Activated CD4-positive, alpha-beta T cell treated with anti-CD3 and anti-CD28 coated beads for 36 hours (primary cell): ENCODE measurements around the gene INF2. TPM values are rescaled to one million over a fixed set of nuclear protein-coding genes. Genes with fewer than 3 reads are reported as not detected.
A peak's percentile ranks its signal among the peaks of the same experiment; 100 is the strongest.

ENCODE experiments used
- ATAC-seq: fragments of 200-7000 bp; cut with Tn5 transposase; one replicate; pipeline ENCODE4 v1.10.0; 2021; ENCODE audit warnings: mild to moderate bottlenecking, moderate library complexity
- CTCF ChIA-PET: fragments of 350-600 bp; sonication (Branson Sonifier 250); formaldehyde crosslinking; loops from one replicate; lab custom pipeline; 2021; ENCODE audit warnings: antibody characterized with exemption; lab: Charles Lee
- POLR2A ChIA-PET: fragments of 350-600 bp; sonication (Branson Sonifier 250); formaldehyde crosslinking; loops from one replicate; lab custom pipeline; 2021; ENCODE audit warnings: antibody characterized with exemption, inconsistent platforms; lab: Charles Lee
- DNase-seq: peaks from one replicate; pipeline ENCODE4 v3.0.0-alpha.2; 2020
- H3K27ac Mint-ChIP-seq: one replicate; pipeline ENCODE4 v1.8.0; 2021; ENCODE audit warnings: mixed read lengths
- H3K27me3 Mint-ChIP-seq: one replicate; pipeline ENCODE4 v1.8.0; 2021; ENCODE audit warnings: mixed read lengths
- H3K36me3 Mint-ChIP-seq: one replicate; pipeline ENCODE4 v1.8.0; 2021; ENCODE audit warnings: low read depth, mixed read lengths
- H3K4me1 Mint-ChIP-seq: one replicate; pipeline ENCODE4 v1.8.0; 2021; ENCODE audit warnings: mixed read lengths
- H3K4me3 Mint-ChIP-seq: one replicate; pipeline ENCODE4 v1.8.0; 2021; ENCODE audit warnings: mild to moderate bottlenecking, moderate library complexity, mixed read lengths
- H3K9me3 Mint-ChIP-seq: one replicate; pipeline ENCODE4 v1.8.0; 2021; ENCODE audit warnings: low read depth, mixed read lengths
- intact Hi-C, 2 experiments: fragments of 100-400 bp; cut with DNase I in 1 of 2; cut with micrococcal nuclease in 1 of 2; formaldehyde crosslinking; loops; one replicate each; pipeline versions ENCODE4 v1.14.2 to v1.15.1; 2022 to 2024; cut with DNase I, micrococcal nuclease
- total RNA-seq, 2 experiments: library from RNA; stranded (reverse); gene quantifications; one replicate each; pipeline ENCODE4 v1.2.3, GENCODE V29; 2021

INF2 gene
- total RNA-seq, 2 experiments from 2014 or later: 60.8 to 66.0 TPM

GRCh38 chr14:104752423-104752734, 63.0 kb downstream of the INF2 start:
- H3K27ac Mint-ChIP-seq: peak overlapping the region; percentile 83
- intact Hi-C loops: loop anchor here (1.0 to 5.0 kb wide), 16 partner anchors 28 to 1420 kb away; partner anchors contain the start of genes ADSS1 (in 1 of the 2), CDCA4 (in 1 of the 2), CEP170B (in 1 of the 2) and CLBA1 (in 1 of the 2)
- no peaks in the 10 kb centered on the region for H3K27me3 Mint-ChIP-seq
- ChIA-PET POLR2A (interaction anchor here (0.6 to 1.7 kb wide), 11 partner anchors 16 to 549 kb away, joined by 3 to 8 read pairs (median 4); partner anchors contain the start of genes AKT1, BRF1, CDCA4 and GPR132), CTCF (interaction anchor here (0.5 to 3.3 kb wide), 17 partner anchors 10 to 822 kb away, joined by 3 to 24 read pairs (median 4); partner anchors contain the start of gene AKT1)
- ATAC-seq: peak; percentile 0
- H3K36me3 Mint-ChIP-seq: peaks cover 16% of the 10 kb centered on the region
- no peak for DNase-seq
- peaks cover 33% of the 10 kb centered on the region for H3K4me1 Mint-ChIP-seq
- H3K9me3 Mint-ChIP-seq: no peaks in the 10 kb centered on the region
- peak overlapping the region; percentile 84 for H3K4me3 Mint-ChIP-seq

DNA sequence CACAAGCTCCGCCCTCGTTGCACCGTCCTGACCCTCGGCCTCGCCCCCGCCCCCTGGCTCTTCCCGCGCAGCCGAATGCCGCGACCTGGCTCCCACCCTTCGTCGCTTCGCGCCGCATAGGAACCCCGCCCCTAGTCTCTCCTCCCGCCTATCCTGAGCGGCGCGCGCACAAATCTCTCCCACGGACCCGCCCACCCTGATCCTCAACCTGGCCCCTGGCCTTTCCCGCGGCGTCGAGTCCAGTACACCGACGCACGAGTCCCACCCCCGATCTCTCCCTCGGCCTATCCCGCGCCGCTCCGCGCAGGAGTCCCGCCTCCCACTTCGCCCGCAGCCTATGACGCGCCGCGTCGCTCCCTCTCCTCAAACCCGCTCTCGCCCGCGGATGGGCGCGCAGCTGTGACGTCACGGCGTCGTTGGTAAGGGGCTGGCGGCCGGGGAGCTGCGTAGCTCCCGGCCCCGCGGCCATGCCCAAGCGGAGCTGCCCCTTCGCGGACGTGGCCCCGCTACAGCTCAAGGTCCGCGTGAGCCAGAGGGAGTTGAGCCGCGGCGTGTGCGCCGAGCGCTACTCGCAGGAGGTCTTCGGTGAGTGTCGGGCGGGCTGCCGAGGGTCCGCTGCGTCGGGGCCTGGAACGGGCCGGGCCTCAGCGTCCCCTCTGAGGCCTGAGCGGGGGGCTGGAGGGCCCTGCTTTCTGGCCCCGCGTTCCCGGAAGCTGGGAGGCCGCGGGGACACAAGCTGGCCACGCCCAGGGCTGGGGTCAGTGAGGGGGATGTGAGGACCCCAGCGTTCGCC, 63.5 kb downstream of the INF2 start, which contains the start of gene SIVA1:
Gene SIVA1, plus strand, starts transcription at position 413 of the 793 bp plus-strand sequence. Its CDS starts 55 bp downstream, at position 468.
- Mint-ChIP-seq H3K27ac (peak within 1 kb of the TSS; percentile 83), H3K27me3 (no peaks in the 10 kb centered on the region), H3K4me3 (peak within 1 kb of the TSS; percentile 84), H3K36me3 (peaks cover 16% of the 10 kb centered on the region), H3K4me1 (peaks cover 33% of the 10 kb centered on the region), H3K9me3 (no peaks in the 10 kb centered on the region)
- POLR2A ChIA-PET: interaction anchor here (0.6 to 1.7 kb wide), 11 partner anchors 16 to 548 kb away, joined by 3 to 8 read pairs (median 4); partner anchors contain the start of genes AKT1, BRF1, CDCA4 and GPR132
- intact Hi-C loops: loop anchor here (1.0 to 5.0 kb wide), 20 partner anchors 15 to 1420 kb away; partner anchors contain the start of genes ADSS1 (in 1 of the 2), AKT1 (in 1 of the 2), BRF1 (in 1 of the 2) and CDCA4 (in 1 of the 2)
- CTCF ChIA-PET: interaction anchor here (0.5 to 3.3 kb wide), 17 partner anchors 10 to 823 kb away, joined by 3 to 24 read pairs (median 4); partner anchors contain the start of gene AKT1
- ATAC-seq (peak; percentile 92), DNase-seq (peak; percentile 100)

- intact Hi-C loops: loop anchor here (1.0 to 5.0 kb wide), 9 partner anchors 15 to 1421 kb away; partner anchors contain the start of genes AKT1 (in 1 of the 2), BRF1 (in 1 of the 2), GPR132 (in 1 of the 2) and KLC1 (in 1 of the 2)
- POLR2A ChIA-PET: interaction anchor here (0.9 to 1.7 kb wide), 4 partner anchors 15 to 267 kb away, joined by 3 to 8 read pairs (median 6); partner anchors contain the start of gene CDCA4
- CTCF ChIA-PET: interaction anchor here (0.9 to 3.3 kb wide), 5 partner anchors 9 to 64 kb away, joined by 3 to 24 read pairs (median 5); no protein-coding TSS in a partner anchor
- ATAC-seq: no peak
- H3K9me3 Mint-ChIP-seq: no peaks in the 10 kb centered on the region
- H3K36me3 Mint-ChIP-seq: peaks cover 22% of the 10 kb centered on the region
- peak overlapping the region; percentile 78 for H3K27ac Mint-ChIP-seq
- H3K4me1 Mint-ChIP-seq: peaks cover 33% of the 10 kb centered on the region
- H3K27me3 Mint-ChIP-seq: no peaks in the 10 kb centered on the region
- DNase-seq: peak; percentile 34
- peak overlapping the region; percentile 84 for H3K4me3 Mint-ChIP-seq
Measured at GRCh38 chr14:104753528-104754212, 64.3 kb downstream of the INF2 start.

DNA sequence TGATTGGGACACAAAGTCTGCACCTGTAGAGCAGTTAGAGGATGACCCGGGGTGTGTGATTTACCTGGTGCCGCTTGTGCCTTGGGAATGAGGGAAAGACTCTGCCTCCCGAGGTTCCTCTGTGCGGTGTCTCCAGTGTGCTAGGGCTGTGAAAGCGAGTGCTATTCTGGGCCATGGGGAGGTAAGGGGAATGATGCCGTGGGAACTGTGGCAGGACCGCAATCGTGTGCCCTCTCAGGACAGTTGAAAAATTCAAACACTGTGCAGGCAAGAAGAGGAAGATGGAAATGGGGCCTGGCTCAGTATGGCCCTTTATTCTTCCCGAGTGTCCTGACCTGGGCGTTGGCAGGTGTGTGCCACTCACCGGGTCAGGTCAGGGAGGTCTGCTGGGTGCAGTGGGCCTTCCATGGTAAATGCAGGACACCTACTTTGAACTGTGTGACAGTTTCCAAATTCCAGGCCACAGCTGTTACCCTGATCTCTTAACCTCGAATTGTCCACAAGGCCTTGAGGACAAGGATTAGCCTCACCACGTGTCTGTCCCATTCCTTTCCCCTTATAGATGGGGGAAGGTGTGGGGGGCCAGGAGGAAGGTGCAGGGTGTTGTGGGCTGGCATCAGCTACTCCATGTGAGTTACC, 64.9 kb downstream of the INF2 start:
- Mint-ChIP-seq H3K27ac (peak overlapping the region; percentile 78), H3K9me3 (no peaks in the 10 kb centered on the region), H3K27me3 (no peaks in the 10 kb centered on the region), H3K4me3 (peak overlapping the region; percentile 84), H3K4me1 (peaks cover 33% of the 10 kb centered on the region), H3K36me3 (peaks cover 27% of the 10 kb centered on the region)
- ChIA-PET POLR2A (no interaction called here), CTCF (interaction anchor here (1.0 to 3.3 kb wide), 3 partner anchors 9 to 15 kb away, joined by 4 to 24 read pairs (median 12); no protein-coding TSS in a partner anchor)
- DNase-seq (no peak), ATAC-seq (no peak)
- intact Hi-C loops: loop anchor here in 1 of 2 experiments (5.0 kb wide), 1 partner anchor 178 kb away; no protein-coding TSS in a partner anchor

- no peak for ATAC-seq
- intact Hi-C loops: no loop called here
- Mint-ChIP-seq H3K4me1 (peaks cover 33% of the 10 kb centered on the region), H3K27ac (no peak overlapping the region), H3K27me3 (no peaks in the 10 kb centered on the region), H3K36me3 (peaks cover 33% of the 10 kb centered on the region), H3K9me3 (no peaks in the 10 kb centered on the region), H3K4me3 (no peak overlapping the region)
- no peak for DNase-seq
- ChIA-PET CTCF (interaction anchor here (0.9 to 1.1 kb wide), 2 partner anchors 13 to 70 kb away, joined by 4 to 6 read pairs; no protein-coding TSS in a partner anchor), POLR2A (interaction anchor here (0.7 kb wide), 1 partner anchor 8 kb away, joined by 3 read pairs; no protein-coding TSS in a partner anchor)
Measured at GRCh38 chr14:104755621-104756020, 66.2 kb downstream of the INF2 start.

DNA sequence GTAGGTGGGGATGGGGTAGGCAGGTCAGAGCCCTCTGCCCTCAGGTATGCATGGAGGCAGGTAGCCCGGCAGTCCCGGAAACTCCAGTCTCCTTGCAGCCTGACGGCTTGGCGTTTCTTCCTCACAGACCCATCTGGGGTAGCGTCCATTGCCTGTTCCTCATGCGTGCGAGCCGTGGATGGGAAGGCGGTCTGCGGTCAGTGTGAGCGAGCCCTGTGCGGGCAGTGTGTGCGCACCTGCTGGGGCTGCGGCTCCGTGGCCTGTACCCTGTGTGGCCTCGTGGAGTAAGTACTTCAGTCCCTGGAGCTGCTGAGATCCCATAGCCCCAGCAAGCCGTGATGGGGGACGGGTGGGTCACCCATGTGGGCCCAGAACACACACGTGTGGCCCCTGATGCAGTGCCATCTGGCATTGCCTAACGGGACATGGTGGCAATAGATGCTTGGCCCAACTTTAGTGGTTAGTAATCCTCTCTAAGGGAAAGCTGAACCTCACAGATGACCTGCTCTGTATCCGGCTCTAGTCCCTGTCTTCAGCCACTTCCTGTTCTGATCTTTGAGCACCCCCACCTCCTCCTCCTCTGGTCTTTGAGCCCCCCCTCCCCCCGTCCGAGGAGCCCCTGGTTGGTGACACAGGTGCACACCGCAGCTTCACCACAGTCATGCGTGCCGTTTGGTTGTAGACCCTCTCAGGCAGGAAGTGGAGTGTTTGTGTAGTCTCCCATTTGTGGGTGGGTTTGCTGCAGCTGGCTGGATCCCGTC, 67.2 kb downstream of the INF2 start:
- ChIA-PET POLR2A (no interaction called here), CTCF (interaction anchor here (0.6 to 1.1 kb wide), 2 partner anchors 12 to 1164 kb away, joined by 3 to 4 read pairs; no protein-coding TSS in a partner anchor)
- peaks cover 33% of the 10 kb centered on the region for H3K4me1 Mint-ChIP-seq
- H3K4me3 Mint-ChIP-seq: no peak overlapping the region
- ATAC-seq (no peak), DNase-seq (no peak)
- intact Hi-C loops: no loop called here
- no peaks in the 10 kb centered on the region for H3K9me3 Mint-ChIP-seq
- no peaks in the 10 kb centered on the region for H3K27me3 Mint-ChIP-seq
- peak overlapping the region; percentile 24 for H3K27ac Mint-ChIP-seq
- H3K36me3 Mint-ChIP-seq: peaks cover 36% of the 10 kb centered on the region

GRCh38 chr14:104757238-104757585, 67.8 kb downstream of the INF2 start:
- ChIA-PET POLR2A (no interaction called here), CTCF (interaction anchor here (0.6 to 3.0 kb wide), 2 partner anchors 11 to 1165 kb away, joined by 3 to 12 read pairs; no protein-coding TSS in a partner anchor)
- H3K36me3 Mint-ChIP-seq: peaks cover 41% of the 10 kb centered on the region
- no peak overlapping the region for H3K4me3 Mint-ChIP-seq
- peak overlapping the region; percentile 24 for H3K27ac Mint-ChIP-seq
- ATAC-seq (no peak), DNase-seq (no peak)
- H3K4me1 Mint-ChIP-seq: peaks cover 33% of the 10 kb centered on the region
- no peaks in the 10 kb centered on the region for H3K27me3 Mint-ChIP-seq
- no peaks in the 10 kb centered on the region for H3K9me3 Mint-ChIP-seq
- intact Hi-C loops: no loop called here

- intact Hi-C loops: no loop called here
- Mint-ChIP-seq H3K4me3 (no peak overlapping the region), H3K9me3 (no peaks in the 10 kb centered on the region), H3K27me3 (no peaks in the 10 kb centered on the region), H3K27ac (peak overlapping the region; percentile 34), H3K36me3 (peaks cover 43% of the 10 kb centered on the region), H3K4me1 (peaks cover 33% of the 10 kb centered on the region)
- ChIA-PET CTCF (interaction anchor here (0.6 to 3.0 kb wide), 2 partner anchors 11 to 1166 kb away, joined by 3 to 12 read pairs; no protein-coding TSS in a partner anchor), POLR2A (no interaction called here)
- DNase-seq: no peak
- ATAC-seq: no peak
Measured at GRCh38 chr14:104757681-104758392, 68.4 kb downstream of the INF2 start.
